ENCODE data around the gene HDAC7.

DNA sequence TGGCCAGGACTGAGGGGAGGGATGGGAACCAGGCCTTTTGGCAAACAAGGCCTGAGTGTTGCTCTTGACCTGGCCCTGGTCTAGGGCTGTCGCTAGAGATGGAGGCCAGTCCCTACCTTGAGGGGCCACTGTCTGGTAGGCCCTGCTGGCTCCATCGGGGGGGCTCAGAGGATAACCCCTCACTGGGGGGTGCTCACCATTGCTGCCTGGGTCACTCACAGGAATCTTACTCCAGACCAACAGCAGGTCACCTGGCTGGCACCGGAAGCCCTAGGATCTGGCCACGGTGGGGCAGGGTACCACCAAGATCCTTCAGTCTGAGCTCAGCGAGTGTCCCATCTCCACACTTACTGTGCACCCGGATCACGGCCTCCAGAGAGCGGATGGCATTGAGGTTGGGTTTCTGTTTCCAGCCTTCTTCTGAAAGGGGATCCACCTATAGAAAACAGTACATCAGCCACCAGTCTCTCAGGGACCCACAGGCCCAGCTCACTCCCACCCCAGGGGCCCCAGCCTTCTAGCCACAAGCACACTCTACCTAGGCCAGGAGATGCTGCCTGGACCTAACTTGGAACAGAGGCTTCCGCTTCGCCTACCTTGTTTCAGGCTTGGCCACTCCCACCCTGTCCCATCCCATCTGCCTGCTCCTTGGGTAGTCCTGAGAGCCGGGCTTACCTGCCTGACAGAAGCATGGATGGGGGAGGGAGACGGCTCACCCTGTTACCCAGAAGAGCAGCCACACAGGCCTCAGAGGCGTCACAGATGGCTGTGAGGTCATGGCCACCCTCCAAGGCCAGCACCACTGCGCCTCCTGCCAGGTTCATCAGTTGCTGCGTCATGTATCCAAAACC, 34.4 kb downstream of the HDAC7 start:
- TF ChIP-seq, protein P1, sequence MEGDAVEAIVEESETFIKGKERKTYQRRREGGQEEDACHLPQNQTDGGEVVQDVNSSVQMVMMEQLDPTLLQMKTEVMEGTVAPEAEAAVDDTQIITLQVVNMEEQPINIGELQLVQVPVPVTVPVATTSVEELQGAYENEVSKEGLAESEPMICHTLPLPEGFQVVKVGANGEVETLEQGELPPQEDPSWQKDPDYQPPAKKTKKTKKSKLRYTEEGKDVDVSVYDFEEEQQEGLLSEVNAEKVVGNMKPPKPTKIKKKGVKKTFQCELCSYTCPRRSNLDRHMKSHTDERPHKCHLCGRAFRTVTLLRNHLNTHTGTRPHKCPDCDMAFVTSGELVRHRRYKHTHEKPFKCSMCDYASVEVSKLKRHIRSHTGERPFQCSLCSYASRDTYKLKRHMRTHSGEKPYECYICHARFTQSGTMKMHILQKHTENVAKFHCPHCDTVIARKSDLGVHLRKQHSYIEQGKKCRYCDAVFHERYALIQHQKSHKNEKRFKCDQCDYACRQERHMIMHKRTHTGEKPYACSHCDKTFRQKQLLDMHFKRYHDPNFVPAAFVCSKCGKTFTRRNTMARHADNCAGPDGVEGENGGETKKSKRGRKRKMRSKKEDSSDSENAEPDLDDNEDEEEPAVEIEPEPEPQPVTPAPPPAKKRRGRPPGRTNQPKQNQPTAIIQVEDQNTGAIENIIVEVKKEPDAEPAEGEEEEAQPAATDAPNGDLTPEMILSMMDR (conservative IDR thresholded peaks at IDR 0.05; ENCODE audit: low read depth in 2 of 2) = no peak
- TF ChIP-seq POLR2AphosphoS5 (IDR thresholded peaks at IDR 0.05; ENCODE audit: low read depth) = no peak
- TF ChIP-seq, protein P2, sequence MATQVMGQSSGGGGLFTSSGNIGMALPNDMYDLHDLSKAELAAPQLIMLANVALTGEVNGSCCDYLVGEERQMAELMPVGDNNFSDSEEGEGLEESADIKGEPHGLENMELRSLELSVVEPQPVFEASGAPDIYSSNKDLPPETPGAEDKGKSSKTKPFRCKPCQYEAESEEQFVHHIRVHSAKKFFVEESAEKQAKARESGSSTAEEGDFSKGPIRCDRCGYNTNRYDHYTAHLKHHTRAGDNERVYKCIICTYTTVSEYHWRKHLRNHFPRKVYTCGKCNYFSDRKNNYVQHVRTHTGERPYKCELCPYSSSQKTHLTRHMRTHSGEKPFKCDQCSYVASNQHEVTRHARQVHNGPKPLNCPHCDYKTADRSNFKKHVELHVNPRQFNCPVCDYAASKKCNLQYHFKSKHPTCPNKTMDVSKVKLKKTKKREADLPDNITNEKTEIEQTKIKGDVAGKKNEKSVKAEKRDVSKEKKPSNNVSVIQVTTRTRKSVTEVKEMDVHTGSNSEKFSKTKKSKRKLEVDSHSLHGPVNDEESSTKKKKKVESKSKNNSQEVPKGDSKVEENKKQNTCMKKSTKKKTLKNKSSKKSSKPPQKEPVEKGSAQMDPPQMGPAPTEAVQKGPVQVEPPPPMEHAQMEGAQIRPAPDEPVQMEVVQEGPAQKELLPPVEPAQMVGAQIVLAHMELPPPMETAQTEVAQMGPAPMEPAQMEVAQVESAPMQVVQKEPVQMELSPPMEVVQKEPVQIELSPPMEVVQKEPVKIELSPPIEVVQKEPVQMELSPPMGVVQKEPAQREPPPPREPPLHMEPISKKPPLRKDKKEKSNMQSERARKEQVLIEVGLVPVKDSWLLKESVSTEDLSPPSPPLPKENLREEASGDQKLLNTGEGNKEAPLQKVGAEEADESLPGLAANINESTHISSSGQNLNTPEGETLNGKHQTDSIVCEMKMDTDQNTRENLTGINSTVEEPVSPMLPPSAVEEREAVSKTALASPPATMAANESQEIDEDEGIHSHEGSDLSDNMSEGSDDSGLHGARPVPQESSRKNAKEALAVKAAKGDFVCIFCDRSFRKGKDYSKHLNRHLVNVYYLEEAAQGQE (IDR thresholded peaks at IDR 0.05; ENCODE audit: unreplicated experiment) = no peak
- no peak for TF ChIP-seq EZH2phosphoT487 (IDR thresholded peaks at IDR 0.05; ENCODE audit: unreplicated experiment)
- no peak for TF ChIP-seq EZH2 (IDR thresholded peaks at IDR 0.05; ENCODE audit: low read depth, unreplicated experiment)

Measured in GM23338 (cell line).